AG10803 (cell line): ENCODE data around the gene EXOC4.

Source experiments
- DNase-seq: peaks from one replicate; pipeline ENCODE4 v3.0.0; 2010; ENCODE audit warnings: low read depth
- H3K4me3 ChIP-seq: 2 replicates; pipeline ENCODE4 v1.5.1; 2011; ENCODE audit warnings: mild to moderate bottlenecking, low read length, control low read depth
- CTCF ChIP-seq: conservative IDR thresholded peaks from 2 replicates; pipeline ENCODE4 v1.5.1; 2011; ENCODE audit warnings: mild to moderate bottlenecking, low read length, control low read depth, inconsistent platforms

Gene EXOC4

GRCh38 chr7:134046594-134047128 is 793.8 kb downstream of the EXOC4 start:
- H3K4me3 ChIP-seq: no peak overlapping the region
- no peak for DNase-seq
- TF ChIP-seq CTCF: no peak

- TF ChIP-seq CTCF: no peak
- no peak for DNase-seq
- no peak overlapping the region for H3K4me3 ChIP-seq
These were observed 794.8 kb downstream of the EXOC4 start for GRCh38 chr7:134047675-134048074.

GRCh38 chr7:134048166-134048565 is 795.3 kb downstream of the EXOC4 start:
- no peak for TF ChIP-seq CTCF
- DNase-seq: no peak
- H3K4me3 ChIP-seq: no peak overlapping the region

- no peak for TF ChIP-seq CTCF
- no peak for DNase-seq
- no peak overlapping the region for H3K4me3 ChIP-seq
These were observed 798.1 kb downstream of the EXOC4 start for GRCh38 chr7:134051020-134051419.

GRCh38 chr7:134056816-134057215 is 803.9 kb downstream of the EXOC4 start:
- no peak overlapping the region for H3K4me3 ChIP-seq
- no peak for TF ChIP-seq CTCF
- no peak for DNase-seq

- H3K4me3 ChIP-seq: no peak overlapping the region
- no peak for DNase-seq
- TF ChIP-seq CTCF: no peak
These were observed 805.6 kb downstream of the EXOC4 start for GRCh38 chr7:134058521-134058920.

- no peak for TF ChIP-seq CTCF
- DNase-seq: no peak
- H3K4me3 ChIP-seq: no peak overlapping the region
These were observed 806.1 kb downstream of the EXOC4 start for GRCh38 chr7:134058980-134059379.
